Fibroblast of mammary gland (primary cell): ENCODE measurements around the gene PECR.
A peak's percentile ranks its signal among the peaks of the same experiment; 100 is the strongest.

Experiments
- DNase-seq: peaks from one replicate; pipeline ENCODE4 v3.0.0-alpha.2; 2010; ENCODE audit warnings: low read depth
- H3K4me3 ChIP-seq: 2 replicates; pipeline ENCODE4 v1.5.1; 2011; ENCODE audit warnings: low read depth, mild to moderate bottlenecking, low read length, moderate library complexity; ENCODE audit not compliant: control insufficient read depth
- TF ChIP-seq, protein P1 (sequence below): conservative IDR thresholded peaks from 2 replicates; pipeline ENCODE4 v1.5.1; 2011; ENCODE audit warnings: low read depth, low read length, inconsistent platforms; ENCODE audit not compliant: control insufficient read depth, insufficient read depth

Gene PECR

GRCh38 chr2:216092646-216093045, 11.0 kb upstream of the PECR start:
- DNase-seq = no peak
- TF ChIP-seq, protein P1, sequence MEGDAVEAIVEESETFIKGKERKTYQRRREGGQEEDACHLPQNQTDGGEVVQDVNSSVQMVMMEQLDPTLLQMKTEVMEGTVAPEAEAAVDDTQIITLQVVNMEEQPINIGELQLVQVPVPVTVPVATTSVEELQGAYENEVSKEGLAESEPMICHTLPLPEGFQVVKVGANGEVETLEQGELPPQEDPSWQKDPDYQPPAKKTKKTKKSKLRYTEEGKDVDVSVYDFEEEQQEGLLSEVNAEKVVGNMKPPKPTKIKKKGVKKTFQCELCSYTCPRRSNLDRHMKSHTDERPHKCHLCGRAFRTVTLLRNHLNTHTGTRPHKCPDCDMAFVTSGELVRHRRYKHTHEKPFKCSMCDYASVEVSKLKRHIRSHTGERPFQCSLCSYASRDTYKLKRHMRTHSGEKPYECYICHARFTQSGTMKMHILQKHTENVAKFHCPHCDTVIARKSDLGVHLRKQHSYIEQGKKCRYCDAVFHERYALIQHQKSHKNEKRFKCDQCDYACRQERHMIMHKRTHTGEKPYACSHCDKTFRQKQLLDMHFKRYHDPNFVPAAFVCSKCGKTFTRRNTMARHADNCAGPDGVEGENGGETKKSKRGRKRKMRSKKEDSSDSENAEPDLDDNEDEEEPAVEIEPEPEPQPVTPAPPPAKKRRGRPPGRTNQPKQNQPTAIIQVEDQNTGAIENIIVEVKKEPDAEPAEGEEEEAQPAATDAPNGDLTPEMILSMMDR = no peak
- H3K4me3 ChIP-seq = no peak overlapping the region

GRCh38 chr2:216090369-216090786, 8.8 kb upstream of the PECR start:
- DNase-seq = no peak
- H3K4me3 ChIP-seq = no peak overlapping the region
- TF ChIP-seq, protein P1 = no peak

GRCh38 chr2:216086207-216086893, 4.7 kb upstream of the PECR start:
- H3K4me3 ChIP-seq = no peak overlapping the region
- DNase-seq = no peak
- TF ChIP-seq, protein P1 = no peak

DNA sequence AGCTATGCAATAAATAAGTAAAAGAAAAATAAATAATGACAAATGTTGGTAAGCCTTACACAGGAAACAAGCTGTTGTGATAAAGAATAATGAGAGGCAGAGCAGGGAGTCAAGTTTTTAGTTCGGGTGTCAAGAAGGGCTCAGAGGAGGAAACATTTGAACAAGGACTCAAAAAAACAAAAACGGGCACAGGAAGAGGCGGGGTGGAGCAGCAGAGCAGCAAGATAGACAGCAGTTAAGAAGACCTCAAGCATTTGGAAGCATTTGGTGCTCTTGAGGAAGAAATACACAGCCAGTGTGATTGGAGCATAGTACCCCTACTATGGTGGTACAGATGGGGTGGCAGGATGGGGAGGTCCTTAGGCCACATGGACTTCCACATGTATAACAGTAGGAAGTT, 2.9 kb upstream of the PECR start:
- TF ChIP-seq, protein P1 = no peak
- DNase-seq = no peak

GRCh38 chr2:216083464-216084281, 2.1 kb upstream of the PECR start:
- DNase-seq = peak; percentile 42
- no peak overlapping the region for H3K4me3 ChIP-seq
- TF ChIP-seq, protein P1 = no peak

More for the DNA sequence above, 2.9 kb upstream of the PECR start:
- H3K4me3 ChIP-seq = no peak overlapping the region

DNA sequence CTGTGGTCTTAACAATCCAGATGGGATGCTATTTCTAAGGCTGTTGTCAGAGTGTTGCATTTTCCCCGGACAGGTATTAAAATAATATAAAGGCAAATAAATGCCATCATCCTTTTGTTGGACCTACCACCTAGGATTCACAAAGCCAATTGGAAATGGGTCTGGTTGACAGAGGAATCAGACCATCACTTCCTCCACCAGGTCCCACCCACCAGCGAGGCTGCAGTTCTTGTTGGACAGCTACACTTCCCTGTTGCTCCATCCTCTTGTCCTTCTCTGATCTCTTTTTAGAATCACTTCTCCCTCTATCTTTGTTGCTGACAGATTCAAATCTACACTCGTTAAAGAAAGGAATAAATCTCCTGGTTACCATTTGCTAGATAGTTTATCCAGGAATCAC, 1.2 kb upstream of the PECR start:
- no peak for DNase-seq
- TF ChIP-seq, protein P1 = no peak
- no peak overlapping the region for H3K4me3 ChIP-seq
